Upper lobe of right lung (tissue), 1 donor: ENCODE measurements around the gene GTF3C4. TPM values are rescaled to one million over a fixed set of nuclear protein-coding genes. Genes with fewer than 3 reads are reported as not detected.

ENCODE experiments used
- ATAC-seq: fragments of 200-7000 bp; cut with Tn5 transposase; one replicate; pipeline ENCODE4 v1.9.1; 2020; ENCODE audit warnings: mild to moderate bottlenecking, moderate library complexity
- DNase-seq: peaks from one replicate; pipeline ENCODE4 v3.0.0-alpha.2; 2020
- H3K27ac ChIP-seq: fragments of 200-600 bp; one replicate; pipeline ENCODE4 v1.8.0; 2022
- H3K27me3 ChIP-seq: fragments of 200-600 bp; one replicate; pipeline ENCODE4 v1.8.0; 2022; ENCODE audit warnings: mild to moderate bottlenecking
- H3K36me3 ChIP-seq: fragments of 200-600 bp; one replicate; pipeline ENCODE4 v1.8.0; 2022
- H3K4me1 ChIP-seq: fragments of 200-600 bp; one replicate; pipeline ENCODE4 v1.8.0; 2022
- H3K4me3 ChIP-seq: fragments of 200-600 bp; one replicate; pipeline ENCODE4 v1.8.0; 2022; ENCODE audit warnings: mild to moderate bottlenecking
- H3K9me3 ChIP-seq: fragments of 200-600 bp; one replicate; pipeline ENCODE4 v1.8.0; 2022
- CTCF ChIP-seq: fragments of 200-600 bp; IDR thresholded peaks from one replicate; pipeline ENCODE4 v1.8.0; 2022; ENCODE audit warnings: antibody characterized with exemption
- intact Hi-C: fragments of 100-400 bp; cut with DNase I; formaldehyde crosslinking; loops from one replicate; pipeline ENCODE4 v1.11.0; 2022
- total RNA-seq: library from RNA; stranded (reverse); fragmentation: NEBNext Ultra II Directional; extraction: Animal tissue kit (Norgen Biotek cat#: 25700); gene quantifications from one replicate; pipeline ENCODE4 v1.2.1, GENCODE V29; 2021
- donor health status: DM: no; HTN: yes; CAD: no; lungs with severe emphysema.

GTF3C4 gene
- total RNA-seq, 1 donor from 2014 or later, result 12.9 TPM

GRCh38 chr9:132742821-132743311, 72.6 kb downstream of the GTF3C4 start:
- Histone ChIP-seq H3K4me1 (no peaks in the 10 kb centered on the region), H3K4me3 (no peak overlapping the region), H3K36me3 (no peaks in the 10 kb centered on the region), H3K9me3 (no peaks in the 10 kb centered on the region), H3K27ac (no peak overlapping the region), H3K27me3 (peaks cover 51% of the 10 kb centered on the region)
- DNase-seq (peak; percentile 45), ATAC-seq (no peak)
- intact Hi-C loops, result no loop called here
- no peak for TF ChIP-seq CTCF

DNA sequence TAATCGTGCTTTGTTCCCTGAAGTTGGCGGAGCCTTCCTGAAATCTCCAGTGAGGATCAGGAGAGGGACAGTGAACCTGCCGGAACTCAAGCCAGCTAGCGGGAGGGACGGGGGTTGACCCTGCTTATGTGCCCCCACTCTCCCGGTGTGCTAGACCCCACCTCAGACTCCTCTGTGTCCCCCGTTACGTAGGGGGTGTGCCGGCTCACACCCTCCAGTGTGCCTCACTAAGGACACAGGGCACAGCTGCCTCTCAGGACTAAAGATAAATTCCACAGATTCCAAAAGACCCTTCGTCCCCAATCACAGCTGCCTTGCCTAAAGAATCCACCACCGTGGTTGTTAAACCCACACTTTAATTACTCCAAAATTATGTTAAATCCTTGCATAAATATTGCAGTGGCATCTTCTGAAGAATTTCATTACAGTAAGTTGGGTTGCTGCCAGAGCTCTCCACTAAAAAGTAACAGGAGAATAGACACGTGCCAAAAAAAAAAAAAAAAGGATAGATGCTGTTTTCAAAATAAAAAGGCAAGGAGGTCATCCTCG, 73.7 kb downstream of the GTF3C4 start:
- no peak for TF ChIP-seq CTCF
- no peak overlapping the region for H3K4me3 ChIP-seq
- DNase-seq (peak; percentile 13), ATAC-seq (no peak)
- H3K4me1 ChIP-seq, result no peaks in the 10 kb centered on the region
- no peak overlapping the region for H3K27ac ChIP-seq
- no peaks in the 10 kb centered on the region for H3K9me3 ChIP-seq
- no peaks in the 10 kb centered on the region for H3K36me3 ChIP-seq
- peaks cover 51% of the 10 kb centered on the region for H3K27me3 ChIP-seq
- intact Hi-C loops, result no loop called here

Other genes with a start within 250 kb of the GTF3C4 start
- gene BARHL1, start 87.9 kb upstream of the GTF3C4 start, total RNA-seq, result not detected
- 17.4 TPM for gene DDX31, start 481 bp upstream of the GTF3C4 start, total RNA-seq
- gene AK8, start 207.8 kb downstream of the GTF3C4 start, total RNA-seq, result 0.55 TPM
- gene SPACA9, start 208.4 kb downstream of the GTF3C4 start, total RNA-seq, result 3.3 TPM